IMR-90 (cell line): ENCODE results near the gene USP54. TPM values are rescaled to one million over a fixed set of nuclear protein-coding genes. Genes with fewer than 3 reads are reported as not detected.

ENCODE experiments used
- ATAC-seq: fragments of 200-7000 bp; cut with Tn5 transposase; 2 replicates; pipeline ENCODE4 v1.9.1; 2020; ENCODE audit warnings: low read depth, mild to moderate bottlenecking, moderate library complexity
- BruUV-seq: library from RNA; stranded (reverse); fragments of 400-500 nt; replicated peaks from 2 replicates; lab custom pipeline; 2021; lab: Mats Ljungman, UMichigan
- CTCF ChIA-PET: fragments of 300-600 bp; formaldehyde crosslinking; extraction: SDS; loops from one replicate; lab custom pipeline; 2021; ENCODE audit warnings: antibody characterized with exemption; lab: Yijun Ruan, JAX
- POLR2A ChIA-PET: fragments of 300-600 bp; sonication (Branson Sonifier 250); formaldehyde crosslinking; loops from one replicate; lab custom pipeline; 2022; ENCODE audit warnings: antibody characterized with exemption; ENCODE audit not compliant: unreplicated experiment; lab: Charles Lee
- DNase-seq: peaks from one replicate; pipeline ENCODE4 v3.0.0; 2013
- H2AFZ ChIP-seq: replicated peaks from 2 replicates; pipeline ENCODE3; 2013; ENCODE audit warnings: low read length, mild to moderate bottlenecking; ENCODE audit not compliant: poor library complexity
- H2AK5ac ChIP-seq: 2 replicates; pipeline ENCODE4 v1.6.1; 2013; ENCODE audit warnings: low read depth, low read length, inconsistent platforms
- H2AK9ac ChIP-seq: replicated peaks from 2 replicates; pipeline ENCODE3; 2013; ENCODE audit warnings: mild to moderate bottlenecking, low read depth, low read length, moderate library complexity; ENCODE audit not compliant: poor library complexity
- H2BK120ac ChIP-seq: 2 replicates; pipeline ENCODE4 v1.6.1; 2013; ENCODE audit warnings: low read depth, low read length, inconsistent platforms
- H2BK15ac ChIP-seq: 3 replicates; pipeline ENCODE4 v1.6.1; 2013; ENCODE audit warnings: low read depth, low read length, inconsistent platforms
- H2BK20ac ChIP-seq: 2 replicates; pipeline ENCODE4 v1.6.1; 2013; ENCODE audit warnings: low read depth, mild to moderate bottlenecking, inconsistent platforms, low read length, moderate library complexity
- H2BK5ac ChIP-seq: 2 replicates; pipeline ENCODE4 v1.6.1; 2013; ENCODE audit warnings: mild to moderate bottlenecking, low read depth, low read length, inconsistent platforms; ENCODE audit not compliant: poor library complexity, severe bottlenecking
- H3K14ac ChIP-seq: replicated peaks from 2 replicates; pipeline ENCODE4 v1.6.1; 2013; ENCODE audit warnings: low read depth, low read length, inconsistent platforms
- H3K18ac ChIP-seq: 2 replicates; pipeline ENCODE4 v1.6.1; 2013; ENCODE audit warnings: low read depth, low read length, control low read depth
- H3K23ac ChIP-seq: 2 replicates; pipeline ENCODE4 v1.6.1; 2013; ENCODE audit warnings: low read depth, low read length, inconsistent platforms
- H3K27ac ChIP-seq: 2 replicates; pipeline ENCODE4 v1.5.1; 2013; ENCODE audit warnings: mild to moderate bottlenecking, control low read depth, low read length; ENCODE audit not compliant: insufficient read depth
- H3K27me3 ChIP-seq: 2 replicates; pipeline ENCODE4 v1.6.1; 2013; ENCODE audit warnings: low read length; ENCODE audit not compliant: control insufficient read depth, insufficient read depth
- H3K36me3 ChIP-seq: 2 replicates; pipeline ENCODE4 v1.6.1; 2013; ENCODE audit warnings: low read length, mixed read lengths; ENCODE audit not compliant: control insufficient read depth, insufficient read depth
- H3K4ac ChIP-seq: 2 replicates; pipeline ENCODE4 v1.6.1; 2013; ENCODE audit warnings: low read depth, low read length, inconsistent platforms
- H3K4me1 ChIP-seq: 2 replicates; pipeline ENCODE4 v1.6.1; 2013; ENCODE audit warnings: low read length, mixed read lengths; ENCODE audit not compliant: control insufficient read depth, insufficient read depth
- H3K4me2 ChIP-seq: 2 replicates; pipeline ENCODE4 v1.6.1; 2013; ENCODE audit warnings: low read depth, mild to moderate bottlenecking, control low read depth, low read length, moderate library complexity
- H3K4me3 ChIP-seq: 2 replicates; pipeline ENCODE4 v1.5.1; 2013; ENCODE audit warnings: low read depth, mild to moderate bottlenecking, control low read depth, low read length, moderate library complexity; ENCODE audit not compliant: insufficient read depth
- H3K56ac ChIP-seq: 2 replicates; pipeline ENCODE4 v1.6.1; 2013; ENCODE audit warnings: low read length, inconsistent platforms; ENCODE audit not compliant: insufficient read depth; ENCODE audit errors: extremely low read depth
- H3K79me1 ChIP-seq, 2 experiments: 2 replicates each; pipeline ENCODE4 v1.6.1; 2013; ENCODE audit warnings: low read length in 2 of 2, inconsistent platforms in 1 of 2, low read depth in 1 of 2
- H3K9ac ChIP-seq: 2 replicates; pipeline ENCODE4 v1.6.1; 2013; ENCODE audit warnings: low read depth, low read length, control low read depth
- H3K9me1 ChIP-seq: 2 replicates; pipeline ENCODE4 v1.6.1; 2013; ENCODE audit warnings: low read length, inconsistent platforms; ENCODE audit not compliant: insufficient read depth
- H3K9me3 ChIP-seq: 2 replicates; pipeline ENCODE4 v1.6.1; 2013; ENCODE audit warnings: low read length; ENCODE audit not compliant: control insufficient read depth, insufficient read depth
- H4K20me1 ChIP-seq: 2 replicates; pipeline ENCODE4 v1.6.1; 2013; ENCODE audit warnings: low read length, inconsistent platforms; ENCODE audit not compliant: insufficient read depth
- H4K5ac ChIP-seq: 2 replicates; pipeline ENCODE4 v1.6.1; 2013; ENCODE audit warnings: mild to moderate bottlenecking, low read depth, low read length, control low read depth
- H4K8ac ChIP-seq, 2 experiments: 2 replicates each; pipeline ENCODE4 v1.6.1; 2013; ENCODE audit warnings: low read depth in 2 of 2, low read length in 2 of 2, control low read depth in 1 of 2, inconsistent platforms in 1 of 2
- H4K91ac ChIP-seq: 2 replicates; pipeline ENCODE4 v1.6.1; 2013; ENCODE audit warnings: low read depth, low read length, inconsistent platforms; ENCODE audit not compliant: insufficient read depth
- BHLHE40 ChIP-seq: fragments of 150-350 bp; IDR thresholded peaks from 2 replicates; pipeline ENCODE4 v1.6.1; 2016; ENCODE audit warnings: mild to moderate bottlenecking, low read depth, low read length
- CTCF ChIP-seq: conservative IDR thresholded peaks from 2 replicates; pipeline ENCODE4 v1.5.1; 2012; ENCODE audit warnings: mild to moderate bottlenecking, low read depth, low read length, improper control_type of control experiment
- FOS ChIP-seq: fragments of 150-350 bp; IDR thresholded peaks from 2 replicates; pipeline ENCODE4 v1.6.1; 2016; ENCODE audit warnings: low read depth, low read length
- MAFK ChIP-seq: IDR thresholded peaks from 2 replicates; pipeline ENCODE4 v1.6.1; 2012; ENCODE audit warnings: low read depth, low read length, improper control_type of control experiment
- MAZ ChIP-seq: IDR thresholded peaks from 2 replicates; pipeline ENCODE4 v1.6.1; 2012; ENCODE audit warnings: low read depth, mild to moderate bottlenecking, low read length, improper control_type of control experiment, moderate library complexity, borderline replicate concordance
- MXI1 ChIP-seq: IDR thresholded peaks from 2 replicates; pipeline ENCODE4 v1.6.1; 2012; ENCODE audit warnings: low read depth, mild to moderate bottlenecking, low read length, moderate library complexity, borderline replicate concordance
- NFE2L2 ChIP-seq: fragments of 150-350 bp; IDR thresholded peaks from 2 replicates; pipeline ENCODE4 v1.6.1; 2016; ENCODE audit warnings: low read depth, mild to moderate bottlenecking, low read length
- POLR2A ChIP-seq: IDR thresholded peaks from 2 replicates; pipeline ENCODE4 v1.6.1; 2012; ENCODE audit warnings: mild to moderate bottlenecking, low read depth, low read length
- RAD21 ChIP-seq: IDR thresholded peaks from 2 replicates; pipeline ENCODE4 v1.6.1; 2012; ENCODE audit warnings: low read length, improper control_type of control experiment
- RCOR1 ChIP-seq: IDR thresholded peaks from 2 replicates; pipeline ENCODE4 v1.6.1; 2012; ENCODE audit warnings: mild to moderate bottlenecking, low read length, improper control_type of control experiment; ENCODE audit not compliant: insufficient replicate concordance
- RFX5 ChIP-seq: IDR thresholded peaks from 2 replicates; pipeline ENCODE4 v1.8.0; 2012; ENCODE audit warnings: low read depth, mild to moderate bottlenecking, low read length, moderate library complexity
- SMC3 ChIP-seq: fragments of 150-350 bp; IDR thresholded peaks from 2 replicates; pipeline ENCODE4 v1.6.1; 2016; ENCODE audit warnings: low read depth, mild to moderate bottlenecking, antibody characterized with exemption, low read length, moderate library complexity
- WGBS, 2 experiments: methylation state at CpG; one replicate each; pipeline versions ENCODE4 v1.1.5 to v1.1.7; 2013; ENCODE audit warnings: missing lambda C conversion rate in 2 of 2; ENCODE audit not compliant: insufficient read length in 1 of 2; ENCODE audit errors: extremely low coverage in 2 of 2; 5-methylcytosine and 5-hydroxymethylcytosine counted together
- dilution Hi-C: fragments of 300-500 bp; cut with HindIII; formaldehyde crosslinking; loops from one replicate; pipeline ENCODE4 v1.14.3; 2018; ENCODE audit warnings: low sequenced_read_pairs; ENCODE audit not compliant: unreplicated experiment
- in situ Hi-C: fragments of 300-500 bp; cut with MboI; formaldehyde crosslinking; loops from 3 replicates; pipeline ENCODE4 v1.14.3; 2019; ENCODE audit warnings: low sequenced_read_pairs, inconsistent platforms, mixed read lengths
- intact Hi-C: fragments of 100-400 bp; cut with micrococcal nuclease; formaldehyde crosslinking; loops from 2 replicates; pipeline ENCODE4 v1.10.0; 2022
- polyA plus RNA-seq, 3 experiments: library from polyadenylated mRNA; depleted of rRNA; stranded (reverse); fragments of >200 nt; gene quantifications; 2 replicates each; pipeline ENCODE4 v1.2.3, GENCODE V29; 2012; ENCODE audit warnings: low replicate concordance in 1 of 3
- total RNA-seq: library from RNA; depleted of rRNA; stranded (reverse); fragments of >200 nt; gene quantifications from 2 replicates; pipeline ENCODE4 v1.2.3, GENCODE V29; 2012

Gene USP54
- total and polyA plus RNA-seq, 2 of the 4 experiments (the other 2 are of a cell fraction), result 4.0 to 7.9 TPM

DNA sequence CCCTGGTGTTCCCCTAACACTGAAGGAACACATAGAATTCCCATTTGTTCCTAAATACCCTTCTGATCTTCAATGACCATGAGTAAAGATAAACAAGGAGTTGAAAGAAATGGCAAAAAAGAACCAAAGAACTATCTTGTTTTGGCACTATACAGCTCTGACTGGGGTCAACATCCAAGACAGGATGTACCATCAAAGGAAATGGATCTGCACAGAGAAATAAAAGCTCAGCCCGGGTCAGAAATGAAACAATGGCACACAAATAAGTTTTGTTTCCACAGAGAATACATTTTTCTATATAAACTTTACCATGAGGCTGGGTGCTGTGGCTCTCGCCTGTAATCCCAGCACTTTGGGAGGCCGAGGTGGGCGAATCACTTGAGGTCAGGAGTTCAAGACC, 18.0 kb upstream of the USP54 start:
- Histone ChIP-seq H2AK5ac (no peak overlapping the region), H2AK9ac (no peak overlapping the region), H3K4ac (no peak overlapping the region), H2BK5ac (no peak overlapping the region), H3K4me2 (no peak overlapping the region), H3K27me3 (no peaks in the 10 kb centered on the region), H4K5ac (no peak overlapping the region), H3K23ac (no peak overlapping the region), H3K9me3 (no peaks in the 10 kb centered on the region), H3K4me1 (no peaks in the 10 kb centered on the region), H2BK20ac (no peak overlapping the region), H3K18ac (no peak overlapping the region), H2BK120ac (no peak overlapping the region), H4K91ac (no peak overlapping the region), H4K8ac (no peak overlapping the region), H4K20me1 (no peaks in the 10 kb centered on the region), H3K9ac (no peak overlapping the region), H3K27ac (no peak overlapping the region), H3K14ac (no peak overlapping the region), H2AFZ (no peak overlapping the region), H3K36me3 (no peaks in the 10 kb centered on the region), H3K4me3 (no peak overlapping the region), H2BK15ac (no peak overlapping the region), H3K9me1 (no peaks in the 10 kb centered on the region; the same call in 1 of the 2 replicates), H3K56ac (no peak overlapping the region), H3K79me1 (peaks cover 0 to 3% of the 10 kb centered on the region in 2 experiments; a peak in 1 of 4 replicates)
- dilution Hi-C loops, result no loop called here
- TF ChIP-seq MAFK, result no peak
- TF ChIP-seq FOS, result no peak
- no peak for TF ChIP-seq RFX5
- TF ChIP-seq RCOR1, result no peak
- no peak for TF ChIP-seq RAD21
- TF ChIP-seq CTCF, result no peak
- TF ChIP-seq BHLHE40, result no peak
- no peak for TF ChIP-seq NFE2L2
- no peak for TF ChIP-seq MXI1
- no peak for TF ChIP-seq POLR2A
- TF ChIP-seq SMC3, result no peak
- no peak for TF ChIP-seq MAZ
- BruUV-seq, result no TSS peak
- ATAC-seq, result no peak
- POLR2A ChIA-PET, result no interaction called here
- WGBS, 2 experiments, result 100% methylated on average over 1 of the region's 4 CpGs; no CpG with 5 or more reads in 1 of the 2 experiments
- CTCF ChIA-PET, result interaction anchor here (0.7 kb wide), 1 partner anchor 11 kb away, joined by 4 read pairs; no protein-coding TSS in a partner anchor
- DNase-seq, result no peak
- intact Hi-C loops, result no loop called here
- in situ Hi-C loops, result no loop called here
